ENCODE data around the gene AHNAK. TPM values are rescaled to one million over a fixed set of nuclear protein-coding genes. Genes with fewer than 3 reads are reported as not detected.
A peak's percentile ranks its signal among the peaks of the same experiment; 100 is the strongest.

AHNAK gene
- total and polyA plus RNA-seq, 2 donors (not counting 1 experiment from before 2014, with no cell fraction given), result 220 to 762 TPM

DNA sequence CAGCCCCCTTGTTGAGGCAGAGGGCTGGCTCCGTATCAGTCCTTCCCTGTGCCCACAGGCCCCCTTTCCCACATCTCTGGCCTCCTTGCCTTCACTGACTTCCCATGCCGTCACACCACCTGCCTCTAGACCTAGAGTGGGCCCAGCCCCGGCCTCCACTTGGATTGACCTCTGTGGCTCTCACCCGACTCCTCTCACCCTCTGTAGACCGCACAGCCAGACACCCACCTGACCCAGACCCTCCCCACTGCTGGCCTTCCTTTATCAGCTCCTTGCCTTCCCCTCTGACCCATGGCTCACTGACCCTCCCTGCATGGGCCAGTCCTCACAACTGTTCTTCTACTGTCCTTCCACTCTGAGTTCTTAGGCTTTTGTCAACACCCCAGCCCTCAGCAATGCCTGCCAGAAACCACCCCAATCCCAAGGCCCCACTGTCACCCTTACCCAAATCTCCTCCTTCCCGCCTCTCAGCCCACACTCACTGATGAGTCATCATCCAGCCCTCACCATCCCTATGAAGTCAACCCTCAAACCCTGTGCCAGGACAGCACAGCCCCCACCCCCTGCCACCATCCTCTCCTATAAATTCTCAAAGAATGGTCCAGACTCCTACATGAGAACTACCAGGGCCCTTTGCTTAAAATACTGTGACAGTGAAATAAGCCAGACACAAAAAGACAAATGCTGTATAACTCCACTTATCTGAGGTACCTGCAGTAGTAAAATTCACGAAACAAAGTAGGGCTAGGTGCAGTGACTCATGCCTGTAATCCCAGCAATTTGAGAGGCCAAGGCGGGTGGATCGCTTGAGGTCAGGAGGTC is 74.3 kb downstream of the AHNAK start:
- Histone ChIP-seq H2AFZ (ENCODE audit: low read length) (no peak overlapping the region), H3K4me2 (ENCODE audit: extremely low read depth, insufficient read depth, low read length) (no peak overlapping the region), H3K9ac (ENCODE audit: insufficient read depth, low read length) (no peak overlapping the region), H3K27me3 (ENCODE audit: control insufficient read depth, insufficient read depth, low read length) (no peaks in the 10 kb centered on the region), H3K79me2 (ENCODE audit: control insufficient read depth, insufficient read depth, low read length) (no peaks in the 10 kb centered on the region), H3K36me3 (ENCODE audit: control insufficient read depth, insufficient read depth, low read length) (no peaks in the 10 kb centered on the region), H3K4me3 (replicated peaks in 1 of 4; ENCODE audit: control extremely low read depth in 1 of 4, insufficient read depth in 1 of 4, low read depth in 3 of 4, low read length in 4 of 4) (no peak overlapping the region), H3K4me1 (ENCODE audit: control insufficient read depth, extremely low read depth, insufficient read depth, low read length) (peaks cover 4% of the 10 kb centered on the region), H4K20me1 (ENCODE audit: control insufficient read depth, extremely low read depth, insufficient read depth, low read length) (no peaks in the 10 kb centered on the region), H3K9me3 (ENCODE audit: control insufficient read depth, insufficient read depth, low read depth, low read length) (no peaks in the 10 kb centered on the region), H3K27ac (ENCODE audit: insufficient read depth, low read length) (no peak overlapping the region)
- DNase-seq (ENCODE audit: low read depth in 2 of 2), result peak; percentile 69 to 74
- TF ChIP-seq, protein P1, sequence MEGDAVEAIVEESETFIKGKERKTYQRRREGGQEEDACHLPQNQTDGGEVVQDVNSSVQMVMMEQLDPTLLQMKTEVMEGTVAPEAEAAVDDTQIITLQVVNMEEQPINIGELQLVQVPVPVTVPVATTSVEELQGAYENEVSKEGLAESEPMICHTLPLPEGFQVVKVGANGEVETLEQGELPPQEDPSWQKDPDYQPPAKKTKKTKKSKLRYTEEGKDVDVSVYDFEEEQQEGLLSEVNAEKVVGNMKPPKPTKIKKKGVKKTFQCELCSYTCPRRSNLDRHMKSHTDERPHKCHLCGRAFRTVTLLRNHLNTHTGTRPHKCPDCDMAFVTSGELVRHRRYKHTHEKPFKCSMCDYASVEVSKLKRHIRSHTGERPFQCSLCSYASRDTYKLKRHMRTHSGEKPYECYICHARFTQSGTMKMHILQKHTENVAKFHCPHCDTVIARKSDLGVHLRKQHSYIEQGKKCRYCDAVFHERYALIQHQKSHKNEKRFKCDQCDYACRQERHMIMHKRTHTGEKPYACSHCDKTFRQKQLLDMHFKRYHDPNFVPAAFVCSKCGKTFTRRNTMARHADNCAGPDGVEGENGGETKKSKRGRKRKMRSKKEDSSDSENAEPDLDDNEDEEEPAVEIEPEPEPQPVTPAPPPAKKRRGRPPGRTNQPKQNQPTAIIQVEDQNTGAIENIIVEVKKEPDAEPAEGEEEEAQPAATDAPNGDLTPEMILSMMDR (conservative IDR thresholded peaks at IDR 0.05 in 1 of 2, IDR thresholded peaks at IDR 0.05 in 1 of 2; ENCODE audit: low read depth in 1 of 2, low read length in 2 of 2), result no peak
- TF ChIP-seq EZH2 (IDR thresholded peaks at IDR 0.05; ENCODE audit: low read length, missing control alignments), result no peak

DNA sequence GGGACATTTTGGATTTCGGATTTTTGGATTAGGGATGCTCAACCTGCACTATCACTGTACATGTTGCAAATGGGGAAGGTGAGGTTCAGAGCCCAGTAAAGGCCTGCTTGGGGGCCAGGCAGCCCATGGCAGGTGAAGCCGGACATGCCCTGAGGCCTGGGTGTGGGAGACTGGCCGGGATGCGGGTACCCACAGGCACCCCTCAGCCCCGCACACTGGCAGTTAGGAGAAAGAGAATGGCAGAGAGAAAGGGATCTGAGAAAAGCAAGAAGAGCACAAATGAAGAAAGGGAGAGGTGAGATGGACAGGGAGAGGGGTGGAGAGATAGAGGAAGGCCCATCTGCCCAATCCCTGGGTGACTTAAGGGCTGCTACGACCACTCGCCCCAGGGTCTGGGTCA is 75.0 kb downstream of the AHNAK start:
- H3K9me3 ChIP-seq (ENCODE audit: control insufficient read depth, insufficient read depth, low read depth, low read length), result no peaks in the 10 kb centered on the region
- no peak overlapping the region for H3K4me2 ChIP-seq (ENCODE audit: extremely low read depth, insufficient read depth, low read length)
- no peaks in the 10 kb centered on the region for H3K36me3 ChIP-seq (ENCODE audit: control insufficient read depth, insufficient read depth, low read length)
- H3K27me3 ChIP-seq (ENCODE audit: control insufficient read depth, insufficient read depth, low read length), result no peaks in the 10 kb centered on the region
- no peak overlapping the region for H2AFZ ChIP-seq (ENCODE audit: low read length)
- H4K20me1 ChIP-seq (ENCODE audit: control insufficient read depth, extremely low read depth, insufficient read depth, low read length), result no peaks in the 10 kb centered on the region
- TF ChIP-seq, protein P1 (conservative IDR thresholded peaks at IDR 0.05 in 1 of 2, IDR thresholded peaks at IDR 0.05 in 1 of 2; ENCODE audit: low read depth in 1 of 2, low read length in 2 of 2), result no peak
- no peak for TF ChIP-seq EZH2 (IDR thresholded peaks at IDR 0.05; ENCODE audit: low read length, missing control alignments)
- no peaks in the 10 kb centered on the region for H3K79me2 ChIP-seq (ENCODE audit: control insufficient read depth, insufficient read depth, low read length)
- H3K9ac ChIP-seq (ENCODE audit: insufficient read depth, low read length), result no peak overlapping the region
- H3K27ac ChIP-seq (ENCODE audit: insufficient read depth, low read length), result no peak overlapping the region
- H3K4me3 ChIP-seq (replicated peaks in 1 of 4; ENCODE audit: control extremely low read depth in 1 of 4, insufficient read depth in 1 of 4, low read depth in 3 of 4, low read length in 4 of 4), result no peak overlapping the region
- peaks cover 4% of the 10 kb centered on the region for H3K4me1 ChIP-seq (ENCODE audit: control insufficient read depth, extremely low read depth, insufficient read depth, low read length)
- DNase-seq (ENCODE audit: low read depth in 2 of 2), result no peak

DNA sequence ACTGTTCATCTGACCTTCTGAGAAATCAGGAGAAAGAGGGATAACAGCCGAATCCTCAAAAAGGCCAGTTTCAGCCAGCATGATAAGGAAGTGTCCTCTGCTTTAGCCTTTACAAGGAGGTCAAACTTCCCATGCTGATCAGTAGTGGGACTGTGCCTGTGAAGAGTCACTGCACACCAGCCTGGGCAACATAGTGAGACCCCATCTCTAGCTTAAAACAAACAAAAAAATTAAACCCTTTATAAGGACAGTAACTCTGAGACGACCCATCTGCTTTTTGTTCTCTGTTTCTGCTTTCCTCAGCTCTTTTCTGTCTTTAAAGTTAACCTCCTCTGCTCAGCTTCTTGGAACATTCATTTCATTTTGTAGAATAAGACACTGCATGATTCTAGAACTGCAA is 78.0 kb downstream of the AHNAK start:
- no peaks in the 10 kb centered on the region for H3K9me3 ChIP-seq (ENCODE audit: control insufficient read depth, insufficient read depth, low read depth, low read length)
- peaks cover 4% of the 10 kb centered on the region for H3K4me1 ChIP-seq (ENCODE audit: control insufficient read depth, extremely low read depth, insufficient read depth, low read length)
- H3K36me3 ChIP-seq (ENCODE audit: control insufficient read depth, insufficient read depth, low read length), result no peaks in the 10 kb centered on the region
- H3K79me2 ChIP-seq (ENCODE audit: control insufficient read depth, insufficient read depth, low read length), result no peaks in the 10 kb centered on the region
- H2AFZ ChIP-seq (ENCODE audit: low read length), result no peak overlapping the region
- H4K20me1 ChIP-seq (ENCODE audit: control insufficient read depth, extremely low read depth, insufficient read depth, low read length), result no peaks in the 10 kb centered on the region
- no peaks in the 10 kb centered on the region for H3K27me3 ChIP-seq (ENCODE audit: control insufficient read depth, insufficient read depth, low read length)
- no peak overlapping the region for H3K9ac ChIP-seq (ENCODE audit: insufficient read depth, low read length)
- DNase-seq (ENCODE audit: low read depth in 2 of 2), result no peak
- no peak overlapping the region for H3K4me3 ChIP-seq (replicated peaks in 1 of 4; ENCODE audit: control extremely low read depth in 1 of 4, insufficient read depth in 1 of 4, low read depth in 3 of 4, low read length in 4 of 4)
- no peak for TF ChIP-seq EZH2 (IDR thresholded peaks at IDR 0.05; ENCODE audit: low read length, missing control alignments)
- TF ChIP-seq, protein P1 (conservative IDR thresholded peaks at IDR 0.05 in 1 of 2, IDR thresholded peaks at IDR 0.05 in 1 of 2; ENCODE audit: low read depth in 1 of 2, low read length in 2 of 2), result no peak
- H3K4me2 ChIP-seq (ENCODE audit: extremely low read depth, insufficient read depth, low read length), result no peak overlapping the region
- no peak overlapping the region for H3K27ac ChIP-seq (ENCODE audit: insufficient read depth, low read length)

Data from fibroblast of lung (primary cell).